HG03521 (cell line): ENCODE measurements around the gene UBE2I.
"Not testable (repeated sequence)": the region's sequence is repeated elsewhere in the genome, so short reads cannot be mapped to it uniquely, and the experiment has no call there.

Experiments used
- ATAC-seq: cut with Tn5 transposase; IDR thresholded peaks from one replicate; pipeline ENCODE4 v1.9.1; 2021; ENCODE audit warnings: mild to moderate bottlenecking, moderate library complexity; ENCODE audit not compliant: unreplicated experiment

Gene UBE2I

DNA sequence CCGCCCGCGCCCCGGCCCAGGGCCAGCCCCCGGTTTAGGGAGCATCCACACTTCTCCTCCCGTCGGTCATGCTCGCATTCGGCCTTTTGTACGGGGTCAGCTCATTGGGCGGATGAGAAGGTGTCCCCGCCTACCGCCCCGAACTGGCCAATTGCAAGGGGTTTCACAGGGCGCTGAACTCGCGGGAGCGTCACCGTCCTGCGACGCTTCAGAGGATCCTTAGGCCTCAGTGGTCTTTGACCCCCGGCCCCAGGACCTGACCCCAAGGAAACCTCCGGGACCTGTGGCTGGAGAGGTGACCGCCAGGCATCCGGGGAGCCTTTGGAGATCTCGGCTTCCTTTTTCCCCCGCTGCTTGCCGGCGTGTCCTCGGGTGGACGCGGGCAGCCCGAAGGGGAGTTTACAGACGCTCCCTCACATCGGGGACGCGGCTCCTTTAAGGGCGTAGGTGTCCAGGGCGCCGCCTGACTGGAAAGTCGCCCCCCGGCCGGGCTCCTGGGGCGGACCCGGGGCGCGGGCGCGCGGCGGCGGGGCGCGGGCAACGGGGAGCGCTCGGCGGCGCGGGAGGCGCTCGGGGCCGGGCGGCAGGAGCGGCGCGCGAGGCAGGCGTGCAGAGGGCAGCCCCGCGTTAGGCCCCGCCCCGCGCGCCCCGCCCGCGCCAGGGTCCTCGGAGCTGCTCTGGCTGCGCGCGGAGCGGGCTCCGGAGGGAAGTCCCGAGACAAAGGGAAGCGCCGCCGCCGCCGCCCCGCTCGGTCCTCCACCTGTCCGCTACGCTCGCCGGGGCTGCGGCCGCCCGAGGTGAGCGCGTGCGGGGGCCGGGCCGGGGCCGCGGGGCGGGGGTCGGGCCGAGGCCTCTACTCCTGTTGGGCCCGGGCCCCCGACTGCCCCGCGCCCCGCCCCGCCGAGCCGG is at the start of gene UBE2I:
TSS of gene UBE2I (plus strand) at position 660 of the 909 bp plus-strand sequence. CDS start 4,395 bp downstream, outside the sequence.
- ATAC-seq = peak; percentile 58

DNA sequence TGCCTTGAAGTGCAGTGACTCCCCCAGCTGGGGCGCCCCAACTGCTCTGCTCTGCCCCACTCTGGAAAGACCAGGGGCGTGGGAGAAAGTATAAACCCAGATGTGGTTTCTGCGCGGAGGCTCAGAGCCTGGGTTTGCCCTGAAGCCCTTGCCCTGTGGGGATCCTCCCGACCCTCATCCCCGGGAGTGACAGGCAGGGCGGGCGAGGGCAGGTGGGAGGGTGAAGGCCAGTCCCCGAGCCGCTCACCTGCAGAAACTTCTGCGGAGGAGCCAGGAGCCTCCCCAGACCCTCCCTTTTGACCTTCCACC is 49.7 kb upstream of the UBE2I start:
- no peak for ATAC-seq

DNA sequence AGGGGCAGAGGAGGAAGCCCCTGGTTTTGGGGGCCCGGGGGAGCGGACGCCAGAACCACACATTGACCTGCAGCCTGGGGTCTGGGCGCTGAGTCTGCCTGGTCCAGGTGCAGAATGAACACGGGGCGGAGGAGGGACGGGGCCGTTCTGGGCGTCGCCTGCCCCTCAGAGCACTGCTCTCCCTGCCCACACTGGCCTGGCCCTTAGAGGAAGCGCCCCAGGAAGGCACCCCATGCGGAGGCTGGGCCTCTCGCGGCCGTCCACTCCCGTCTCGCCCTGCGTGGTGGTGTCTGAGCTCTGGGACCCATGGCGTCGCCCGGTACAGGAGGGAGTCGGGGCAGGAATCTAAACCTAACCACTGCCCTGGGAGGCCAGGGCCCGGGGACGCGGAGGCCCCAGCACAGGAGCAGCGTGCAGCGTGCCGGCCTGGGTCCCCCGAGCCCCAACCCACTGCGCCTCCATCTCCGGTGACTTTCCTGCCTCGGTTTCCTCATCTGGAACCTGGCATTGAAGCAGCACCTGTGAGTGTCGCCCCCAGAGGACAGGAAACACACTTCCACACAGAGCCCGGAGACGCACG is 49.2 kb upstream of the UBE2I start:
- no peak for ATAC-seq

DNA sequence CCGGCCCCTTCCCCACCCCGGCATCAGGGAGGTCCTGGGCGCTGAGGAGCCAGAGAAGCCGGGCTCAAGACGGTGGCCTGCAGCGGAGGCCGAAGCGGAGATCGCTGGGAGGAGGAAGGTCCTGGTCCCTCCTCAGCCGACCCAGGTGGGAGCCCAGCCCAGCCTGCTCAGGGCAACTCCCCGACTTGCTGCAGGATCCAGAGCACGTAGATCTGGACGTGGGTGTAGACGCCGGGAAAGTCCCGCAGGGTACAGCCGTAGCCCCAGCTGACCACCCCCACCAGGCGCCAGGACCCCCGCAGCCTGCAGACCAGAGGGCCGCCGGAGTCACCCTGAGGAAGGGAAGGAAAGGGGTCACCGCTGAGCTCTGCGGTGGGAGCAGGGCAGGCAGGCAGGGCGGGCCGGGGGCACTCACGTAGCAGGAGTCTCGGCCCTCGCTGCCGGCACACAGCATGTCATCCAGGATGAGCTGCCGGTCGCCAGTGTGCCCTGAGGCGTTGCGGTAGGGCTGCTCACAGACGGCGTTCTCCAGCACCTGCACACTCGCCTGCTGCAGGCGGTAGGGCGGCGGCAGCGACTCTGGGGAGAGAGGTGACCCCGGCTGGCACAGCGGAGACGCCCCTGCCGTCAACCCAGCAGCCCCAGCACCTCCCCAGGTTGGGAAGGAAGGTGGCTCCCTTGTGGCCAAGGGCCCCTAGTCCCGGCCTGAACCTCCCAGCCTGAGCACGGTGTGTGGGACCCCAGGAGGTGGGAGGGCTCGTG is 48.1 kb upstream of the UBE2I start:
- no peak for ATAC-seq

DNA sequence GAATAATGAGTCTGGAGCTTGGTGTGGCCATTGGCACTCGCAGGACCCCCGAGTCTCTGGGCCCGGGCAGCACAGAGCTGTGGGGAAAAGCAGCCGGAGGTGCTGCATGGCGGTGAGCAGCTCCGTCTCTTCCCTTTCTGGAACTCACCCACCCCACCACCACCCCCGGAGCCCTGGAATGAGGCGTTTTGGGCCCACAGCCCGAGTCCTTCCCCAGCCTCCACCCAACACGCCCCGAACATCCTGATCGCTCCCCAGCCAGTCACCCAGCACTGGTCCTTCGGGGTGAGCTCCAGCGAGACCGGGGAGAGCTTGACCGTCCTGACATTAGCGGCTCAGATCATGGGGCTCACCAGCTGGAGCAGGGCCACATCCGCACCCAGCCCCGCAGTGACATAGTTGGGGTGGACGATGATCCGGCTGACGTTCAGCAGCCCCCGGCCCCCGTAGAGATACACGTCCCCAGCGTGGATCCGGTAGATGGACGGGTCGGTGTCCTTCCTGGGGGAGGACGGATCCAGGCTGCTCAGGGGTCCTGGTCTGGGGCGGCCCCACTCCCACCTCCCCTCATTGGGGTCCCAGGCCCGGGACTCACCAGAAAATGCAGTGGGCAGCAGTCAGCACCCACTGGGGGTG is 47.1 kb upstream of the UBE2I start:
- ATAC-seq = no peak

DNA sequence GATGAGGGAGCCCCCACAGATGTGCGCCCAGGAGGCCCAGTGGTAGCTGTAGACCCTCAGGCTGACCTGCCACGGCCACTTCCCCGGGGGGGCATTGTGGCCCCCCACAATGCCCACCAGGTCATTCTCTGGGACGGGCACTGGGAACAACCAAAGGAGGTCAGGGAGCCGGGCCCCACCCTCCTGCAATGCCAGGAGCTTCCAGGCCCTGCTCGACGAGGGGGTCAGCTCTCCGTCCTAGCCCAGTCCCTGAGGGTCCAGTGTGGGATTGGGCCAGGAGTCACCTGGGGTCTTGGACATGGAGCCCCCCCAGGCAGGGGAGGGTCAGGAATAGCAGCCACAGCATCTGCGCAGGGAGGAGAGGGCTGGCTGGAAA is 46.6 kb upstream of the UBE2I start:
- no peak for ATAC-seq

DNA sequence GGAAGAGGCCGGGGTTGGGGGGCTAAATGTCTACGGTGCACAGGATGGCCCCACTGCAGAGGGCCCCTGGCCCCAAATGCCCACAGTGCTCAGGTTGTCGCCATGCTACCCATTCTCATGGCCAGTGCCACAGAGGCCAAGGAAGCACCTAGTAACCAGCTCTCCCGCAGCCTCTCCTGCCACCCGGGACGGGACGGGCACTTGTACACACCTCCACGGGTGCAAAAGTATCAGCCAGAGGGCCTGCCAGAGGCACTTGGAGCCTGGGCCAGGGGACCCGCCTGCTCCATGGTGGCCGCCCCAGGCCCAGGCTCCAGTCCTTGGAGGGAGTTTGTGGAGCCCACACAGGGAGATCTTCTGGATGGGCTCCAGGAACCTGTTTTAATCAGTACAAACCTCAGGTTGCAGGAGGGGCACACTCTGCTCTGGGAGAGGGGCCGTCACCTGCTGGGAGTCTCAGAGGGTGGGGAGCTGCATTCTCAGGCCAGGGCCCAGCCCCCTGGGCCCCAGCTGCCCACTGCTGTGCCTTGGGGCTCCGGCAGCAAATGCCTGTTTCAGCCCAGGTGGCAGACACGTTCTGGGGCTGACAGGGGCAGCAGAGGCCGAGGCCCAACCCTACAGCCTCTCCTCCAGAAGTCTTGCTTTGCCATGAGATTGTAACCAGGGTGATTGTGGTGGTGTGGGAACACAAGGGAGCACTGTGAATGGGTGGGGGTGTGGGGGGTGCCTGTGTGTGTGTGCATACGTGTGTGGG is 45.7 kb upstream of the UBE2I start:
- ATAC-seq = no peak

DNA sequence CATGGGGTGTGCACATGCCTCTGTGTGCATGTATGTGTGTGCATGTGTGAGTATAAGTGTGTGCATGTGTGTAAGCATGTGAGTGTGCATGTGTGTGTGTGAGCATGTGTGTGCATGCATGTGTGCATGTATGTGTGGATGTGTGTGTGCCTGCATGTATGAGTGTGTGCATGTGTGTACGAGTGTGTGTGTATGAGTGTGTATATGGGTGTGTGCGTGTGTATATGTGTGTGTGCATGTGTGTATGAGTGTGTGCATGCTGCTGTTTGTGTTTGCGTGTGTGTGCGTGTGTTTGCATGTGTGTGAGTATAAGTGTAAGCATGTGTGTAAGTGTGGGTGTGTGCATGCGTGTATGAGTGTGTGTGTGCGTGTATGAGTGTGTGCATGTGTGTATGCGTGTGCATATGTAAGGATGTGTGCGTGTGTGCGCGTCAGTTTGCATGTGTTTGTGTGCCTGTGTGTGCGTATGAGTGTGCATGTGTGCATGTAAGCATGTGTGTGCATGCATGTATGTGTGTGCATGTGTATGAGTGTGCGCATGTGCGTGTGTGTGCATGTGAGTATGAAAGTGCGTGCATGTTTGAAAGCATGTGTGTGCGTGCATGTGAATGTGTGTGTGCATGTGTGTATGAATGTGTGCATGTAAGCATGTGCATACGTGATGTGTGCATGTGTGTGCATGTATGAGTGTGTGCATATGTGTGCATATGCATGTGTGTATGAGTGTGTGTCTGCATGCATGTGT is 44.9 kb upstream of the UBE2I start:
- no peak for ATAC-seq

DNA sequence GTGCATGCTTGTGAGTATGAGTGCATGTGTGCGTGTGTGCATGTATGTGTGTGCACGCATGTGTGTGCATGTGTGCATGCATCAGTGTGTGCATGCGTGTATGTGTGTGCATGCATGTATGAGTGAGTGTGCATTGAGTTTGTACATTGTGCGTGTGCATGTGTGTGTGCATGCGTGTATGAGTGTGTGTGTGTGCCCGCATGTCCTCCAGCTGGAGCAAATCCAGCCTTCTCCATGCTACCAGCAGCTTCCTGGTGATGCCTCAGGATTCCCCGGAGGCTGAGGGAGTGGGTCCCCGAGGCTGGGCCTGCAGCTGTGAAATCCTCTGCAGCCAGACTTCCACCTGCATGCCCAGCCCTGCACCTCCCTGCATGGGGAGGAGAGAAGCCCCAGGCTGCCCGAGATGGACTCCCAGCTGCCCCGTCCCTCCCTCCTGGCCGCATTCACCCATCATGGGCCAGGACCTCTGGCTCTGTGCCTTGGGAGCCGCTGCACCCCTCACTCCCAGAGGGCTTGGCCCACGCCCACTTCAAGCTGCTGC is 44.3 kb upstream of the UBE2I start:
- ATAC-seq = no peak

DNA sequence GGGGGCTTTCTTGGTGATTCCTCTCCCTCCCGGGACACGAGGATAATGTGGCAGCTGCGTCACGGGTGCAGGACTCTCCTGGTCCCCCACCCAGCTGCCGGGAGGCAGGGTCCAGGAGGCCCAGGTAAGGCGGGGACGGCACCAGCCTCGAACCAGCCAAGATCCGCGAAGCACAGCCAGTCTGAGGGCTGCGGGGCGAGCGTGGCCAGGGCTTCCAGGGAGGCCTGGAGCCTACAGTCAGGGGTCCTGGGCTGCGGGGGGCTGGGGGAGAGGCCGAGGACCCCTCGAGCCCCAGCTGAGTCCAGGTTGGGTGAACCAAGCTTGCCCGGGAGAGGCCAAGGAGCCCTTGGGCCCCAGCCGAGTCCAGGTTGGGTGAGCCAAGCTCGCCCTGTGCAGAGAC is 43.6 kb upstream of the UBE2I start:
- no peak for ATAC-seq

DNA sequence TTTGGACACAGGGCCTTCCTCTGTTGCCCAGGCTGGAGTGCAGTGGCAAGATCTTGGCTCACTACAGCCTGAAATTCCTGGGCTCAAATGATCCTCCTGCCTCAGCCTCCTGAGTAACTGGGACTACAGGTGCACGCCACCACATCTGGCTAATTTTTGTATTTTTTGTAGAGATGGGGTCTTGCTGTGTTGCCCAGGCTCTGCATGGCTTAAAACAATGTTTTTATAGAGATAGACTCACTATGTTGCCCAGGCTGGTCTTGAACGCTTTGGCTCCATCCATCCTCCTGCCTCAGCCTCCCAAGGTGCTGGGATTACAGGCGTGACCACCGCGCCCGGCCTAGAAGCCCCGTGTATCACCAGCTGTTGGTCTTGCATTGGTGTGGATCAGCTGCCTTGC is 40.0 kb upstream of the UBE2I start:
- not testable (repeated sequence) for ATAC-seq

DNA sequence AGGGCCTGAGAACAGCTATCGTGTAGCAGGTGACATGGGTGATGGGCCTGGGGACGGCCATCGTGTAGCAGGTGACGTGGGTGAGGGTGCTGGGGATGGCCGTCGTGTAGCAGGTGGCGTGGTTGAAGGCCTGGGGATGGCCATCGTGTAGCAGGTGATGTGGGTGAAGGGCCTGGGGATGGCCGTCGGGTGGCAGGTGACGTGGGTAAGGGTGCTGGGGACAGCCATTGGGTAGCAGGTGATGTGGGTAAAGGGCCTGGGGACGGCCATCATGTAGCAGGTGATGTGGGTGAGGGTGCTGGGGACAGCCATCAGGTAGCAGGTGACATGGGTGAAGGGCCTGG is 38.1 kb upstream of the UBE2I start:
- no peak for ATAC-seq

DNA sequence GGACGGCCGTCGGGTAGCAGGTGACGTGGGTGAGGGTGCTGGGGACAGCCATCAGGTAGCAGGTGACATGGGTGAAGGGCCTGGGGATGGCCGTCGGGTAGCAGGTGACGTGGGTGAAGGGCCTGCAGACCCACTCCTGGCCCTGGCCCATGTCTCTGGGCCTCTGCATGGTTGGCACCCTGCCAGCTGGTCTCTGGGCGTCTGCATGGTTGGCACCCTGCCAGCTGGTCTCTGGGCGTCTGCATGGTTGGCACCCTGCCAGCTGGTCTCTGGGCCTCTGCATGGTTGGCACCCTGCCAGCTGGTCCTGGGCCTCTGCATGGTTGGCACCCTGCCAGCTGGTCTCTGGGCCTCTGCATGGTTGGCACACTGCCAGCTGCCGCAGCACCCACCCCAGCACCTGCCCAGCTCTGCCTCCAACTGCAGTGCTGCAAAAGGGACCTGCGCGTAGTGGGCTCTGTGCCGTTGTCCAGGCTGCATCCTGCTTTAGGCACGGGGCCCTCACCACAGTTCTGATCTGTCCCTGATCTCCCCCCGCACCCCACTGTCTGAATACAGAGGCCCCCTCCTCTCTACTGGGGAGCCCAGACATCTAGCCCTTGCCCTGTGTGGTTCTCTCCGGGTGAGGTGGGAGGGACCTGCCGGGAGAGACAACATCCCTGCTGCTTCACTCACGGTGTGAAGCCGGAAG is 37.6 kb upstream of the UBE2I start:
- ATAC-seq = not testable (repeated sequence)

DNA sequence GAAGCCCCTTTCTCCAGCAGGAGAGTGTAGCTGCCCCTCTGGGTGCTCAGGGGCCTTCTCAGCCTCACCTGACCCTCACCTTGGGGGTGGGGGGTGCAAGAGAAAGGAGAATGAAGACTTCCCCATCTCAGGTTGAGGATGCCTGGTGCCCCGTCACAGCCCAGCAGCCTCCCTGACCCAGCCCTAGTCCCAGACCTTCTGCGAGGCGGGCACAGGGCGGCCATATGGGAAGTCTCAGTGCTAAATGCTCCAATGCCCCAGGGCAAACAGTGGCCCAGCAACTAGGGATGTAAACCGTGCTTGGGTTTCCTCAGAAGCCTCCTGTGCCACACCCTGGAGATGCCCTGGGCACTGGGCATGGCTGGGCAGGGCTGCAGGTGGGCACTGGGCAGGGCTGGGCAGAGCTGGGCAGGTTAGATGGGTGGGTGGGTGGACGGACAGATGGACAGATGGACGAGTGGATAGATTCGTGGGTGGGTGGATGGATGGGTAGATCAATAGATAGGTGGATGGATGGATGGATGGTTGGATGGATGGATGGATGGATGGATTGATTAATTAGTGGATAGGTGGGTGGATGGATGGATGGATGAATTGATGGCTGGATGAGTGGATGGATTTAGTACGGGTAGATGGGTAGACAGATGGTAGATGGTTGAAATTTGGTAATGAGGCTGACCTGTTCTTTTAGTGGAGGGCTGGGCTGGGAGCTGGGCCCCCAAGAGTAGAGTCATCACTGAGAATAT is 36.8 kb upstream of the UBE2I start:
- no peak for ATAC-seq

DNA sequence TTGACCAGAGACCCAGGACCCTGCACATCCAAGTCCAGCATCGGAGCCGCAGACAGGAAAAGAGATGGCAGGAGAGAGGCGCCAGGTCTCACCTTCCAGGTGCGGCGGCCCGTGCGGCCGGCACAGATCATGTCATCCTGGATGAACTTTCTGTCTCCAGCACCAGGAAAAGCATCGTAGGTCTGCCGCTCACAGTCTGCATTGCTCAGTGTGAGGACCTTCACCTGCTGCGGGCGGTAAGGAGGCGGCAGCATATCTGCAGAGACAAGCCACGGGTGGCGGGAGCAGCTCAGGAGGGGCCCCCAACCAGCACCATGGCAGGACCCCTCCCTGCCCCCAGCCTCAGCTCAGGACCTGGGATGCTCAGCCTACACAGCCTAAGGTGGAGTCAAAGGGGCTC is 35.6 kb upstream of the UBE2I start:
- ATAC-seq = no peak

DNA sequence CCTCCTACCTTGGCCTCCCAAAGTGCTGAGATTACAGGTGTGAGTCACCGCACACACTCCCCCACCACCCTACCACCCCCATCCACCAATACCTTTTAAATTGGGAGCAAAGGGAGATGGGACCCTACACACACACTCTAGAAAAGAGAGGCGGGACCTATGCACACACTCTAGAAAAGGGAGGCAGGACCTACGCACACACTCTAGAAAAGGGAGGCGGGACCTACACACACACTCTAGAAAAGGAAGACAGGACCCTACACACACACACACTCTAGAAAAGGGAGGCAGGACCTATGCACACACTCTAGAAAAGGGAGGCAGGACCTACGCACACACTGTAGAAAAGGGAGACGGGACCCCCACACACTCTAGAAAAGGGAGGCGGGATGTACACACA is 34.7 kb upstream of the UBE2I start:
- ATAC-seq = no peak

DNA sequence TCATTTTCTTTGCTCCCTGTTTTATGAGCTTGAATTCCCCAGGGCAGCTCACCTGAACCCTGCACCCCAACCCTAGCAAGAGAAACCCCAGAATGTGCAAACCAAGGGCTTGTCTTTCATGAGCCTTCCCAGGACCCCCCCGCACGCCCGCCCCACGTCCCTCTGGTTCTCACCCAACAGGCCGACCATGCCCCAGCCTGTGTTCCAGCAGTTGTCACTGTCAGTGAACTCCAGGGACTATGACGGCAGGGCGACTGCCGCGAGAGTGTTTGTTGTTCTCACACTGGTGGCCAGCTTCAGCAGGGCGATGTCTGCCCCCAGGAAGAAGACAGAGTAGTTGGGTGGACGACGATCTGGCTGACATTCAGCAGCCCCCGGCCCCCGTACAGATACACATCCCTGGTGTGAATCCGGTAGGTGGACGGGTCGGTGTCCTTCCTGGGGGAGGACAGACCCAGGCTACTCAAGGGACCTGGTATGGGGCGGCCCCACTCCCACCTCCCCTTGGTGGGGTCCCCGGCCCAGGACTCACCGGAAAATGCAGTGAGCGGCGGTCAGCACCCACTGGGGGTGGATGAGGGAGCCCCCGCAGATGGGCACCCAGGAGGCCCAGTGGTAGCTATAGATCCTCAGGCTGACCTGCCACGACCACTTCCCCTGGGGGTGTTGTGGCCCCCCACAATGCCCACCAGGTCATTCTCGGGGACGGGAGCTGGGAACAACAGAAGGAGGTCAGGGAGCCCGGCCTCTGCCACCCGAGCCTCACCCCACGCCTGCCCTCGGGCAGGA is 33.5 kb upstream of the UBE2I start:
- ATAC-seq = no peak

DNA sequence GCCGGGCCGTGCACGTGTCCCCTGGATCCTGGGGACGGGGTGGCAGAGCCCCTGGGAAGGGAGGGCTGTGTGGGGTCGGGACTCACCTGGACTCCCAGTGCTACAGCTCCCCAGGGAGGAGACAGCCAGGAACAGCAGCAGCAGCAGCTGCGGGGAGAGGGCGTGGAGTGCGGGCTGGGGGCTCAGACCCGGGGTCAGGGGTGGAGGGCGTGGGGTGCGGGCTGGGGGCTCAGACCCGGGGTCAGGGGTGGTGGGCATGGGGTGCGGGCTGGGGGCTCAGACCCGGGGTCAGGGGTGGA is 32.9 kb upstream of the UBE2I start:
- no peak for ATAC-seq
